ENCODE data around the gene SLC6A17.

The SLC6A17 gene

GRCh38 chr1:110150330-110151174, at the start of gene SLC6A17:
TSS of gene SLC6A17 (plus strand) at chr1:110150494. CDS start at chr1:110166930, 16,436 bp downstream.
- no peak for DNase-seq (ENCODE audit: low read depth)

- DNase-seq (ENCODE audit: low read depth), result no peak
Observed at GRCh38 chr1:110102081-110102480, 48.2 kb upstream of the SLC6A17 start.

- peak; percentile 28 for DNase-seq (ENCODE audit: low read depth)
Observed at GRCh38 chr1:110106013-110106941, 44.0 kb upstream of the SLC6A17 start.

GRCh38 chr1:110107867-110108469, 42.3 kb upstream of the SLC6A17 start:
- no peak for DNase-seq (ENCODE audit: low read depth)

- no peak for DNase-seq (ENCODE audit: low read depth)
Observed at GRCh38 chr1:110111081-110111480, 39.2 kb upstream of the SLC6A17 start.

- DNase-seq (ENCODE audit: low read depth), result no peak
Observed at GRCh38 chr1:110112143-110112542, 38.2 kb upstream of the SLC6A17 start, which contains the start of gene UBL4B. TSS of gene UBL4B (plus strand) at chr1:110112443. CDS start at chr1:110112535, 92 bp downstream.

- DNase-seq (ENCODE audit: low read depth), result no peak
Observed at GRCh38 chr1:110112656-110113055, 37.6 kb upstream of the SLC6A17 start.

- DNase-seq (ENCODE audit: low read depth), result no peak
Observed at GRCh38 chr1:110113551-110113950, 36.7 kb upstream of the SLC6A17 start.

GRCh38 chr1:110114173-110114572, 36.1 kb upstream of the SLC6A17 start:
- no peak for DNase-seq (ENCODE audit: low read depth)

- DNase-seq (ENCODE audit: low read depth), result no peak
Observed at GRCh38 chr1:110114784-110115183, 35.5 kb upstream of the SLC6A17 start.

- DNase-seq (ENCODE audit: low read depth), result no peak
Observed at GRCh38 chr1:110118636-110119396, 31.5 kb upstream of the SLC6A17 start.

GRCh38 chr1:110119843-110120242, 30.5 kb upstream of the SLC6A17 start:
- no peak for DNase-seq (ENCODE audit: low read depth)

GRCh38 chr1:110120960-110121561, 29.2 kb upstream of the SLC6A17 start:
- no peak for DNase-seq (ENCODE audit: low read depth)

GRCh38 chr1:110123224-110123623, 27.1 kb upstream of the SLC6A17 start:
- no peak for DNase-seq (ENCODE audit: low read depth)

- no peak for DNase-seq (ENCODE audit: low read depth)
Observed at GRCh38 chr1:110125810-110126209, 24.5 kb upstream of the SLC6A17 start.

- DNase-seq (ENCODE audit: low read depth), result no peak
Observed at GRCh38 chr1:110130113-110130591, 20.1 kb upstream of the SLC6A17 start.

- no peak for DNase-seq (ENCODE audit: low read depth)
Observed at GRCh38 chr1:110130989-110131388, 19.3 kb upstream of the SLC6A17 start.

- DNase-seq (ENCODE audit: low read depth), result no peak
Observed at GRCh38 chr1:110132682-110133081, 17.6 kb upstream of the SLC6A17 start.

- no peak for DNase-seq (ENCODE audit: low read depth)
Observed at GRCh38 chr1:110133436-110133835, 16.9 kb upstream of the SLC6A17 start.

- no peak for DNase-seq (ENCODE audit: low read depth)
Observed at GRCh38 chr1:110134050-110134595, 16.2 kb upstream of the SLC6A17 start.

GRCh38 chr1:110135246-110135645, 15.0 kb upstream of the SLC6A17 start:
- DNase-seq (ENCODE audit: low read depth), result no peak
